HFFc6 (cell line): Measurements from ENCODE around the gene ITGAE. TPM values are rescaled to one million over a fixed set of nuclear protein-coding genes. Genes with fewer than 3 reads are reported as not detected.
"Not testable (repeated sequence)": the region's sequence is repeated elsewhere in the genome, so short reads cannot be mapped to it uniquely, and the experiment has no call there.

ENCODE experiments used
- DNase-seq: peaks from one replicate; pipeline ENCODE4 v3.0.0-alpha.2; 2018
- H3K27ac Mint-ChIP-seq: 2 replicates; pipeline ENCODE4 v1.8.0; 2020; ENCODE audit warnings: mild to moderate bottlenecking, mixed read lengths
- H3K27me3 Mint-ChIP-seq: 2 replicates; pipeline ENCODE4 v1.8.0; 2021; ENCODE audit warnings: mild to moderate bottlenecking, moderate library complexity, mixed read lengths; ENCODE audit not compliant: insufficient read depth
- H3K36me3 Mint-ChIP-seq: 2 replicates; pipeline ENCODE4 v1.8.0; 2021; ENCODE audit warnings: low read depth, mixed read lengths
- H3K4me1 Mint-ChIP-seq: 2 replicates; pipeline ENCODE4 v1.8.0; 2020; ENCODE audit warnings: low read depth, mixed read lengths
- H3K4me3 Mint-ChIP-seq: 2 replicates; pipeline ENCODE4 v1.8.0; 2020; ENCODE audit warnings: mild to moderate bottlenecking, moderate library complexity, mixed read lengths
- H3K9me3 Mint-ChIP-seq: 2 replicates; pipeline ENCODE4 v1.8.0; 2020; ENCODE audit warnings: mild to moderate bottlenecking, mixed read lengths
- total RNA-seq, 6 experiments: library from RNA; stranded (reverse); fragmentation: NEBNext Ultra II Directional; extraction: Animal tissue kit (Norgen Biotek cat#: 25700); gene quantifications; 2 replicates in 1 of 6; 3 replicates in 5 of 6; pipeline ENCODE4 v1.2.3, GENCODE V29; 2021
- TF ChIP-seq, protein P1 (sequence below): fragments of 200-600 bp; sonication (generic); IDR thresholded peaks from 2 replicates; pipeline ENCODE4 v1.5.0; 2021; ENCODE audit warnings: antibody characterized with exemption, mild to moderate bottlenecking

ITGAE gene
- total RNA-seq, 6 experiments from 2014 or later = 28.2 to 35.0 (median 30.8) TPM

DNA sequence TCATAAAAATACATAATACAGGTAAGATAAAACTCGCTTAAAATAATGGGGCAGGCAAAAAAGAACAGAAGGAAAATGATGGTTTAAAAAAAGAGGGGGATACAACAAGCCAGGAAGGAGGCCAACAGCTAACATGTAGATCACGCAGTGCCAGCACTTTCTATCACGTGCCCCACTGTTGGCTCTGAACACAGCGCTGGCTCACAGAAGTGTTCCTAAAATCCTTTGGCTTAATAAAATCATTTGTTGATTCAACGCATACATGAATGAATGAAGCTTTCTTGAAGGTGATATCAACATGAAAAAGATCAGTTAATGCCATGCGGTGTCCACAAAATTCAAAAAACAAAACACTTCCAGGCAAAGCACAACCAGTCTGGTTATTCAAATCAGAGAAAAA, 8.5 kb downstream of the ITGAE start:
- peaks cover 1% of the 10 kb centered on the region; the same call in 1 of the 2 replicates for H3K27me3 Mint-ChIP-seq
- no peaks in the 10 kb centered on the region for H3K36me3 Mint-ChIP-seq
- H3K9me3 Mint-ChIP-seq = no peaks in the 10 kb centered on the region
- peak overlapping the region; percentile 16; the same call in 1 of the 2 replicates for H3K27ac Mint-ChIP-seq
- peaks cover 33% of the 10 kb centered on the region for H3K4me1 Mint-ChIP-seq
- TF ChIP-seq, protein P1, sequence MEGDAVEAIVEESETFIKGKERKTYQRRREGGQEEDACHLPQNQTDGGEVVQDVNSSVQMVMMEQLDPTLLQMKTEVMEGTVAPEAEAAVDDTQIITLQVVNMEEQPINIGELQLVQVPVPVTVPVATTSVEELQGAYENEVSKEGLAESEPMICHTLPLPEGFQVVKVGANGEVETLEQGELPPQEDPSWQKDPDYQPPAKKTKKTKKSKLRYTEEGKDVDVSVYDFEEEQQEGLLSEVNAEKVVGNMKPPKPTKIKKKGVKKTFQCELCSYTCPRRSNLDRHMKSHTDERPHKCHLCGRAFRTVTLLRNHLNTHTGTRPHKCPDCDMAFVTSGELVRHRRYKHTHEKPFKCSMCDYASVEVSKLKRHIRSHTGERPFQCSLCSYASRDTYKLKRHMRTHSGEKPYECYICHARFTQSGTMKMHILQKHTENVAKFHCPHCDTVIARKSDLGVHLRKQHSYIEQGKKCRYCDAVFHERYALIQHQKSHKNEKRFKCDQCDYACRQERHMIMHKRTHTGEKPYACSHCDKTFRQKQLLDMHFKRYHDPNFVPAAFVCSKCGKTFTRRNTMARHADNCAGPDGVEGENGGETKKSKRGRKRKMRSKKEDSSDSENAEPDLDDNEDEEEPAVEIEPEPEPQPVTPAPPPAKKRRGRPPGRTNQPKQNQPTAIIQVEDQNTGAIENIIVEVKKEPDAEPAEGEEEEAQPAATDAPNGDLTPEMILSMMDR = no peak
- no peak overlapping the region for H3K4me3 Mint-ChIP-seq
- no peak for DNase-seq

GRCh38 chr17:3788200-3788599, 12.8 kb downstream of the ITGAE start:
- Mint-ChIP-seq H3K4me3 (no peak overlapping the region), H3K27me3 (no peaks in the 10 kb centered on the region; the same call in 1 of the 2 replicates), H3K36me3 (no peaks in the 10 kb centered on the region), H3K27ac (no peak overlapping the region), H3K4me1 (peaks cover 15% of the 10 kb centered on the region), H3K9me3 (no peaks in the 10 kb centered on the region)
- TF ChIP-seq, protein P1 = no peak
- no peak for DNase-seq

DNA sequence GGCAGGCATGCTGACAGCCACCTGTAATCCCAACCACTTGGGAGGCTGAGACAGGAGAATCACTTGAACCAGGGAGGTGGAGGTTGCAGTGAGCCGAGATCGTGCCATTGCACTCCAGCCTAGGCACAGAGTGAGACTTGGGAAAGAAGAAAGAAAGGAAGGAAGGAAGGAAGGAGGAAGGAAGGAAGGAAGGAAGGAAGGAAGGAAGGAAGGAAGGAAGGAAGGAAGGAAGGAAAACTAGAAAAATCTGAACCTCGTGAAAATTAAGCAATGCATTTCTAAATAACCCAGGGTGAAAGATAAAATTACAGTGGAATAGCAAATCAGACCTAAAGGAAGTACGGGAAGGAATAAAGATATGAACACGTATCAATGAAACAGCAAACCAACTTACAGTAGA, 15.7 kb downstream of the ITGAE start:
- not testable (repeated sequence) for H3K27ac Mint-ChIP-seq, DNase-seq, H3K36me3 Mint-ChIP-seq, H3K27me3 Mint-ChIP-seq, H3K4me3 Mint-ChIP-seq, H3K9me3 Mint-ChIP-seq, H3K4me1 Mint-ChIP-seq

DNA sequence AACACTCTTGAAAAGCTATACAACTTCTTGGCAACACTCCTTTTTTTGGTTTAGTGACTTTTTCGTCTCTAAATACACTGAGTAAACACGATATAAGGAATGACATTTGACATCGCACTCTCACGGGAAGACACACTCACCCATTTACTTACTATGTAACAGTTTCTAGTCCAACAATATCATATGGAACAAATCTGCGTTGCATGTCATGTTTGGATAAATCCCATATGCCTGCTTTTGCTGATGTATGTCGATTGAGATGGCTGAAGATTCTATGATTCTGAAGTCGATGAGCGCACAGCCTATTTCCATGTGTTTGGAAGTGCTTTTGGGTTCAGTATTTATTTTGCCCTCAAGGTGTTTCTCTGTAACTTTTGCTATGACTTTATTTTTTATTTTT, 18.2 kb downstream of the ITGAE start:
- H3K36me3 Mint-ChIP-seq = no peaks in the 10 kb centered on the region
- no peaks in the 10 kb centered on the region for H3K9me3 Mint-ChIP-seq
- H3K27me3 Mint-ChIP-seq = no peaks in the 10 kb centered on the region; the same call in 1 of the 2 replicates
- H3K4me1 Mint-ChIP-seq = no peaks in the 10 kb centered on the region
- H3K27ac Mint-ChIP-seq = no peak overlapping the region
- no peak for DNase-seq
- TF ChIP-seq, protein P1 = no peak
- H3K4me3 Mint-ChIP-seq = no peak overlapping the region

GRCh38 chr17:3780986-3781385, 20.0 kb downstream of the ITGAE start:
- Mint-ChIP-seq H3K36me3 (no peaks in the 10 kb centered on the region), H3K4me3 (no peak overlapping the region), H3K4me1 (no peaks in the 10 kb centered on the region), H3K9me3 (no peaks in the 10 kb centered on the region), H3K27me3 (no peaks in the 10 kb centered on the region; the same call in none of the 2 replicates), H3K27ac (no peak overlapping the region)
- TF ChIP-seq, protein P1 = no peak
- no peak for DNase-seq

DNA sequence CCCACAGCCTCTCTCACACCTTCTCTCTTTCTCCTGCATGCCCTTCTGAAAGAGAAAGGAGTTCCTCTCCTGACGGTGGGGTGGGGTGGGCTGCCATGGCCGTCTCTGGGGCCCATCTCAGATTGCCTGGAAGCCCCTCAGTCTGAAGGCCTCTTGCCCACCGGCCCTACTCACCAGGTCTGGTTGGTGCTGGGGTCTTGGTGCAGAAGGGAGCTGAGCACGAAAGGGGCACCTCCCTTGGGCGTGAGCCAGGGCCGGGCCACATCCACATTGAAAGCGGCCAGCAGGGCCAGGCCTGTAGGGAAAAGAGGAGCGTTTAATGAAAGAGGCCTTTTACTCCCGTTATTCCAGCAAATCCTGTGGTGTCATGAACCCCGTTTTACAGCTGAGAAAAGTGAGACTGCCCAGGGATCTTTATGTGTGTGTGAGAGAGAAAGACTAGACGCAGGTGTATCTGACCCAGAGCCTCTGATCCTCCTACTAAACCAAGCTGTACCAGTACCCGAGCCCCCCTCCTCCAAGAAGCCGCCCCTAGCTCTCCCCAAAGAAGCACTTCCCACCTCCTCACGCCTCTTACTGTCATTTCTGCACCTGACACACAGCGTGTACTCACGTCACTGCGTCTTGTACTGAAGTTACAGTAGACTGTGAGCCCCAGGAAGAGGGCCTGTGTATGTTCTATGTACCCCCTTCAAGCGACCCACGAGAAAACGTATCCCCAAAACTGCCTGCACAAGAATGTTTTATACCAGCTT, 23.4 kb downstream of the ITGAE start:
- no peak for DNase-seq
- no peaks in the 10 kb centered on the region for H3K36me3 Mint-ChIP-seq

More for the DNA sequence above, 23.4 kb downstream of the ITGAE start:
- Mint-ChIP-seq H3K9me3 (no peaks in the 10 kb centered on the region), H3K27ac (no peak overlapping the region), H3K27me3 (no peaks in the 10 kb centered on the region; the same call in none of the 2 replicates), H3K4me3 (no peak overlapping the region), H3K4me1 (peaks cover 14% of the 10 kb centered on the region)
- TF ChIP-seq, protein P1 = no peak
